HEK293T (cell line): ENCODE data around the gene IL1B.

Experiments
- CTCF ChIA-PET: fragments of 350-600 bp; formaldehyde crosslinking; extraction: SDS; loops from one replicate; lab custom pipeline; 2021; ENCODE audit warnings: antibody characterized with exemption, inconsistent platforms; lab: Yijun Ruan, JAX
- POLR2A ChIA-PET: fragments of 350-600 bp; formaldehyde crosslinking; extraction: SDS; loops from one replicate; lab custom pipeline; 2020; ENCODE audit warnings: antibody characterized with exemption, inconsistent platforms; lab: Yijun Ruan, JAX
- DNase-seq: peaks from one replicate; pipeline ENCODE4 v3.0.0; 2012; ENCODE audit warnings: mixed read lengths; ENCODE audit errors: extremely low spot score
- ARNT ChIP-seq: fragments of 450-650 bp; IDR thresholded peaks from 2 replicates; pipeline ENCODE4 v1.6.1; 2017; ENCODE audit warnings: mild to moderate bottlenecking
- BHLHE40 ChIP-seq: fragments of 450-650 bp; IDR thresholded peaks from 2 replicates; pipeline ENCODE4 v1.6.1; 2016; ENCODE audit warnings: mild to moderate bottlenecking, moderate library complexity, borderline replicate concordance
- CTBP1 ChIP-seq: fragments of 450-650 bp; IDR thresholded peaks from 2 replicates; pipeline ENCODE4 v1.6.1; 2016; ENCODE audit warnings: borderline replicate concordance
- ELF4 ChIP-seq: fragments of 450-650 bp; IDR thresholded peaks from 2 replicates; pipeline ENCODE4 v1.6.1; 2017; ENCODE audit warnings: antibody characterized with exemption
- FOXA1 ChIP-seq: fragments of 450-650 bp; IDR thresholded peaks from 2 replicates; pipeline ENCODE4 v1.6.1; 2016; ENCODE audit warnings: mild to moderate bottlenecking
- FOXK2 ChIP-seq: fragments of 450-650 bp; IDR thresholded peaks from 2 replicates; pipeline ENCODE4 v1.6.1; 2016; ENCODE audit warnings: mild to moderate bottlenecking
- FOXM1 ChIP-seq: fragments of 450-650 bp; IDR thresholded peaks from 2 replicates; pipeline ENCODE4 v1.6.1; 2017; ENCODE audit warnings: mild to moderate bottlenecking, borderline replicate concordance
- HDGF ChIP-seq: fragments of 450-650 bp; IDR thresholded peaks from 2 replicates; pipeline ENCODE4 v1.6.1; 2017; ENCODE audit warnings: antibody characterized with exemption, borderline replicate concordance
- L3MBTL2 ChIP-seq: fragments of 450-650 bp; conservative IDR thresholded peaks from 2 replicates; pipeline ENCODE4 v1.6.1; 2016; ENCODE audit warnings: mild to moderate bottlenecking
- LEF1 ChIP-seq: fragments of 450-650 bp; IDR thresholded peaks from 2 replicates; pipeline ENCODE4 v1.6.1; 2017; ENCODE audit warnings: mild to moderate bottlenecking, borderline replicate concordance
- NFRKB ChIP-seq: fragments of 450-650 bp; IDR thresholded peaks from 2 replicates; pipeline ENCODE4 v1.6.1; 2016; ENCODE audit warnings: mild to moderate bottlenecking, moderate library complexity
- PKNOX1 ChIP-seq: fragments of 450-650 bp; IDR thresholded peaks from 2 replicates; pipeline ENCODE4 v1.6.1; 2016
- SP1 ChIP-seq: fragments of 450-650 bp; IDR thresholded peaks from 2 replicates; pipeline ENCODE4 v1.6.1; 2017
- SUZ12 ChIP-seq: fragments of 450-650 bp; IDR thresholded peaks from 2 replicates; pipeline ENCODE4 v1.6.1; 2016; ENCODE audit warnings: mild to moderate bottlenecking
- TARDBP ChIP-seq: fragments of 450-650 bp; IDR thresholded peaks from 2 replicates; pipeline ENCODE4 v1.6.1; 2016
- ZNF384 ChIP-seq: fragments of 450-650 bp; IDR thresholded peaks from 2 replicates; pipeline ENCODE4 v1.6.1; 2016

IL1B gene

GRCh38 chr2:112880696-112881095 lies 44.1 kb upstream of the IL1B start:
- CTCF ChIA-PET, result interaction anchor here (0.6 kb wide), 1 partner anchor 128 kb away, joined by 3 read pairs; no protein-coding TSS in a partner anchor
- POLR2A ChIA-PET, result no interaction called here
- no peak for DNase-seq
- TF ChIP-seq TARDBP (no peak), HDGF (no peak), FOXM1 (no peak), SP1 (no peak), FOXA1 (no peak), ELF4 (no peak), LEF1 (no peak), BHLHE40 (no peak), ARNT (no peak), PKNOX1 (no peak), CTBP1 (no peak), SUZ12 (no peak), FOXK2 (no peak), L3MBTL2 (no peak), ZNF384 (no peak), NFRKB (no peak)

- DNase-seq, result no peak
- ChIA-PET POLR2A (no interaction called here), CTCF (interaction anchor here (1.1 kb wide), 1 partner anchor 11 kb away, joined by 3 read pairs; no protein-coding TSS in a partner anchor)
- TF ChIP-seq BHLHE40 (no peak), FOXA1 (no peak), ARNT (no peak), LEF1 (no peak), SUZ12 (no peak), PKNOX1 (no peak), CTBP1 (no peak), FOXK2 (no peak), ELF4 (no peak), HDGF (no peak), TARDBP (no peak), ZNF384 (no peak), L3MBTL2 (no peak), NFRKB (no peak), FOXM1 (no peak)
Measured at GRCh38 chr2:112880091-112880531, 43.5 kb upstream of the IL1B start.

- no peak for DNase-seq
- CTCF ChIA-PET, result interaction anchor here (1.1 kb wide), 1 partner anchor 11 kb away, joined by 3 read pairs; no protein-coding TSS in a partner anchor
- POLR2A ChIA-PET, result no interaction called here
- TF ChIP-seq ELF4 (no peak), FOXA1 (no peak), LEF1 (no peak), L3MBTL2 (no peak), SP1 (no peak), HDGF (no peak), NFRKB (no peak), ZNF384 (no peak), TARDBP (no peak), FOXK2 (no peak), FOXM1 (no peak), ARNT (no peak)
Measured at GRCh38 chr2:112879491-112880041, 43.0 kb upstream of the IL1B start.

GRCh38 chr2:112877423-112877822 lies 40.8 kb upstream of the IL1B start:
- no peak for TF ChIP-seq TARDBP
- TF ChIP-seq L3MBTL2, result no peak
- no peak for DNase-seq
- CTCF ChIA-PET, result no interaction called here
- POLR2A ChIA-PET, result no interaction called here

- no peak for TF ChIP-seq TARDBP
- TF ChIP-seq NFRKB, result no peak
- CTCF ChIA-PET, result interaction anchor here (0.5 to 0.7 kb wide), 2 partner anchors 8 to 206 kb away, joined by 3 read pairs; no protein-coding TSS in a partner anchor
- DNase-seq, result no peak
- POLR2A ChIA-PET, result no interaction called here
Measured at GRCh38 chr2:112876971-112877361, 40.4 kb upstream of the IL1B start.

- no peak for TF ChIP-seq SUZ12
- DNase-seq, result no peak
- ChIA-PET POLR2A (no interaction called here), CTCF (interaction anchor here (0.5 to 0.7 kb wide), 2 partner anchors 9 to 205 kb away, joined by 3 read pairs; no protein-coding TSS in a partner anchor)
Measured at GRCh38 chr2:112876257-112876970, 39.8 kb upstream of the IL1B start.
